Caco-2 (cell line): ENCODE data around the gene AGAP1. TPM values are rescaled to one million over a fixed set of nuclear protein-coding genes. Genes with fewer than 3 reads are reported as not detected.

Experiments
- BruUV-seq: library from RNA; stranded (reverse); fragments of 400-500 nt; replicated peaks from 2 replicates; lab custom pipeline; 2021; lab: Mats Ljungman, UMichigan
- CTCF ChIA-PET: fragments of 300-600 bp; sonication (Branson Sonifier 250); formaldehyde crosslinking; loops from one replicate; lab custom pipeline; 2022; ENCODE audit warnings: antibody characterized with exemption; lab: Charles Lee
- POLR2A ChIA-PET: fragments of 300-600 bp; sonication (Branson Sonifier 250); formaldehyde crosslinking; loops from one replicate; lab custom pipeline; 2022; ENCODE audit warnings: antibody characterized with exemption; lab: Charles Lee
- DNase-seq, 2 experiments: peaks; one replicate each; pipeline versions ENCODE4 v3.0.0 to v3.0.0-alpha.2; 2020 to 2022
- H3K27me3 ChIP-seq: replicated peaks from 2 replicates; pipeline ENCODE4 v1.6.0; 2011; ENCODE audit warnings: low read length; ENCODE audit not compliant: control insufficient read depth, insufficient read depth
- H3K36me3 ChIP-seq: 2 replicates; pipeline ENCODE4 v1.5.1; 2011; ENCODE audit warnings: low read length; ENCODE audit not compliant: control insufficient read depth, insufficient read depth
- H3K4me1 ChIP-seq: fragments of 250-450 bp; sonication (Bioruptor Pico); 2 replicates; pipeline ENCODE4 v1.5.1; 2020; ENCODE audit warnings: mild to moderate bottlenecking
- H3K4me3 ChIP-seq: 2 replicates; pipeline ENCODE4 v1.5.1; 2011; ENCODE audit warnings: low read depth, mild to moderate bottlenecking, control low read depth, low read length
- H3K9me3 ChIP-seq: fragments of 250-450 bp; sonication (Bioruptor Pico); 2 replicates; pipeline ENCODE4 v1.5.1; 2020; ENCODE audit warnings: mild to moderate bottlenecking, moderate library complexity
- H3K27ac Mint-ChIP-seq: one replicate; pipeline ENCODE4 v1.8.0; 2022; ENCODE audit warnings: mixed read lengths; ENCODE audit not compliant: unreplicated experiment
- H3K27me3 Mint-ChIP-seq: one replicate; pipeline ENCODE4 v1.8.0; 2022; ENCODE audit warnings: mixed read lengths; ENCODE audit not compliant: insufficient read depth, unreplicated experiment
- H3K36me3 Mint-ChIP-seq: one replicate; pipeline ENCODE4 v1.8.0; 2022; ENCODE audit warnings: mild to moderate bottlenecking, mixed read lengths; ENCODE audit not compliant: insufficient read depth, unreplicated experiment
- H3K4me1 Mint-ChIP-seq: one replicate; pipeline ENCODE4 v1.8.0; 2022; ENCODE audit warnings: low read depth, mixed read lengths; ENCODE audit not compliant: unreplicated experiment
- H3K4me3 Mint-ChIP-seq: one replicate; pipeline ENCODE4 v1.8.0; 2022; ENCODE audit warnings: mild to moderate bottlenecking, moderate library complexity, mixed read lengths; ENCODE audit not compliant: unreplicated experiment
- H3K9me3 Mint-ChIP-seq: one replicate; pipeline ENCODE4 v1.8.0; 2022; ENCODE audit warnings: mixed read lengths; ENCODE audit not compliant: unreplicated experiment
- intact Hi-C: fragments of 100-400 bp; cut with micrococcal nuclease; formaldehyde crosslinking; loops from one replicate; pipeline ENCODE4 v1.10.0; 2022; ENCODE audit not compliant: unreplicated experiment
- total RNA-seq: library from RNA; stranded (reverse); gene quantifications from 2 replicates; pipeline ENCODE4 v1.2.3, GENCODE V29; 2022
- TF ChIP-seq, protein P1 (sequence below), 2 experiments: fragments of 200-600 bp in 1 of 2; IDR thresholded peaks; 1 replicate in 1 of 2; 2 replicates in 1 of 2; pipeline versions ENCODE4 v1.5.1 to v1.8.0; 2011 to 2022; ENCODE audit warnings: antibody characterized with exemption in 1 of 2, control low read depth in 1 of 2, inconsistent platforms in 1 of 2, low read depth in 1 of 2, low read length in 1 of 2, mild to moderate bottlenecking in 1 of 2, moderate library complexity in 1 of 2; ENCODE audit not compliant: insufficient read depth in 1 of 2, severe bottlenecking in 1 of 2, unreplicated experiment in 1 of 2

Gene AGAP1
- total RNA-seq, 1 experiment from 2014 or later = 41.7 TPM

DNA sequence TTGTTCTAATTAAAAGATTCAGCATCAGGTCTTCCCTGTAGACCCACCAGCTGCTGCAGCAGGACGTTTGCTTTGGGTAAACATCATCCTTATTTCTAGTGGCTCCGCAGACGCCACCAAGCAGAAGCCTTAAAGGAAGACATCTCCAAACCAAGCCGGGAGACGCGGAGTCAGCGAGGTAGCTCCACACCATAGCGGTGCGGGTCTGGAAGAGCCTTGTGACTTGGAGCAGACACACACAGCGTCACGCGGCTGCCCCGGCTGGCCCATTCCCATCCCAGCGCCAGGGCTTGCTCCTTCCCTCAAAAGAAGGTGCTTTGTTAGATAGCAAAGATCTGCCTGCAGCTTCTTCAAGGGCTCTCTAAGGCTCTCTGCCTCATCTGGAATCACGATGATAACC, 437.8 kb downstream of the AGAP1 start:
- Histone ChIP-seq H3K9me3 (no peaks in the 10 kb centered on the region), H3K27me3 (no peaks in the 10 kb centered on the region), H3K4me3 (no peak overlapping the region), H3K4me1 (no peaks in the 10 kb centered on the region), H3K36me3 (no peaks in the 10 kb centered on the region)
- Mint-ChIP-seq H3K27ac (no peak overlapping the region), H3K36me3 (peaks cover 11% of the 10 kb centered on the region), H3K4me3 (no peak overlapping the region), H3K27me3 (no peaks in the 10 kb centered on the region), H3K9me3 (peaks cover 8% of the 10 kb centered on the region), H3K4me1 (no peaks in the 10 kb centered on the region)
- BruUV-seq = no TSS peak
- intact Hi-C loops = no loop called here
- TF ChIP-seq, protein P1, sequence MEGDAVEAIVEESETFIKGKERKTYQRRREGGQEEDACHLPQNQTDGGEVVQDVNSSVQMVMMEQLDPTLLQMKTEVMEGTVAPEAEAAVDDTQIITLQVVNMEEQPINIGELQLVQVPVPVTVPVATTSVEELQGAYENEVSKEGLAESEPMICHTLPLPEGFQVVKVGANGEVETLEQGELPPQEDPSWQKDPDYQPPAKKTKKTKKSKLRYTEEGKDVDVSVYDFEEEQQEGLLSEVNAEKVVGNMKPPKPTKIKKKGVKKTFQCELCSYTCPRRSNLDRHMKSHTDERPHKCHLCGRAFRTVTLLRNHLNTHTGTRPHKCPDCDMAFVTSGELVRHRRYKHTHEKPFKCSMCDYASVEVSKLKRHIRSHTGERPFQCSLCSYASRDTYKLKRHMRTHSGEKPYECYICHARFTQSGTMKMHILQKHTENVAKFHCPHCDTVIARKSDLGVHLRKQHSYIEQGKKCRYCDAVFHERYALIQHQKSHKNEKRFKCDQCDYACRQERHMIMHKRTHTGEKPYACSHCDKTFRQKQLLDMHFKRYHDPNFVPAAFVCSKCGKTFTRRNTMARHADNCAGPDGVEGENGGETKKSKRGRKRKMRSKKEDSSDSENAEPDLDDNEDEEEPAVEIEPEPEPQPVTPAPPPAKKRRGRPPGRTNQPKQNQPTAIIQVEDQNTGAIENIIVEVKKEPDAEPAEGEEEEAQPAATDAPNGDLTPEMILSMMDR (IDR thresholded peaks at IDR 0.05; ENCODE audit: insufficient read depth in 1 of 2, low read depth in 1 of 2, low read length in 1 of 2, severe bottlenecking in 1 of 2, unreplicated experiment in 1 of 2) = no peak
- POLR2A ChIA-PET = no interaction called here
- no peak for DNase-seq
- CTCF ChIA-PET = no interaction called here

DNA sequence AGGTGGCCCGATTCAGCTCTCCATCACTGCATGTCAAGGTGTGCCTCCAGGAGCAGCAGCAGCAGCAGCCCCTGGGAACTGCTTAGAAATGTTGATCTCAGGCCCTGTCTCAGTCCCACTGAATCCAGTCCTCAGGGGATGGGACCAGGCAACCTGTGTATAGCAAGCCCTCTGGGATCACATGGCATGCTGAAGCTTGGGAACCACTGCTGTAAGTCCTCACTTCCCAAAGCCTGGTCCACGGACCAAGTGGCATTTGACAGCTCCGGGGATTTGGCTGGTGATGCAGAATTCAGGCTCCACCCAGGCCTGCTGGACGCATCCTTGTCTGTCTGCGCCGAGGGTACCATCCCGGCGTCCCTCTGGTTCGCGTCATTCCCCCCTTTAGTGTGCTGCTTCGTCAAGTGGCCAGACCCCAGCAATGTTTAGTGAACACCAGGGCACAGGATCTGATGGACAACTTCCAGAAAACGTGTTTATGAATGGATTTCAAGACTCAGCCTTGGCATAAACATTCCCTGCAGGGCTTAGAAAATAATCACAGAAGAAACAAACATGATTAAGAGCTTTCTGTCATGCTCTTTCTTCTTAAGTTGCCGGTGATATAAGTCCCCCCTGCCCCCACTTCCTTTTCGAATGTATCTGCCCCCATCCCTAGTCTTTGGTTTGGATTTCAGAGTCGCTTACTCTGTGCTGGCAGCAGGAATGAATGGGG, 440.4 kb downstream of the AGAP1 start:
- Histone ChIP-seq H3K4me1 (no peaks in the 10 kb centered on the region), H3K9me3 (no peaks in the 10 kb centered on the region), H3K36me3 (no peaks in the 10 kb centered on the region), H3K27me3 (no peaks in the 10 kb centered on the region), H3K4me3 (no peak overlapping the region)
- ChIA-PET CTCF (no interaction called here), POLR2A (no interaction called here)
- TF ChIP-seq, protein P1 (IDR thresholded peaks at IDR 0.05; ENCODE audit: insufficient read depth in 1 of 2, low read depth in 1 of 2, low read length in 1 of 2, severe bottlenecking in 1 of 2, unreplicated experiment in 1 of 2) = no peak
- H3K36me3 Mint-ChIP-seq = peaks cover 20% of the 10 kb centered on the region
- no peak for DNase-seq
- peaks cover 8% of the 10 kb centered on the region for H3K9me3 Mint-ChIP-seq
- no peak overlapping the region for H3K4me3 Mint-ChIP-seq
- H3K27ac Mint-ChIP-seq = no peak overlapping the region
- intact Hi-C loops = no loop called here
- H3K27me3 Mint-ChIP-seq = no peaks in the 10 kb centered on the region
- H3K4me1 Mint-ChIP-seq = no peaks in the 10 kb centered on the region
- BruUV-seq = no TSS peak

DNA sequence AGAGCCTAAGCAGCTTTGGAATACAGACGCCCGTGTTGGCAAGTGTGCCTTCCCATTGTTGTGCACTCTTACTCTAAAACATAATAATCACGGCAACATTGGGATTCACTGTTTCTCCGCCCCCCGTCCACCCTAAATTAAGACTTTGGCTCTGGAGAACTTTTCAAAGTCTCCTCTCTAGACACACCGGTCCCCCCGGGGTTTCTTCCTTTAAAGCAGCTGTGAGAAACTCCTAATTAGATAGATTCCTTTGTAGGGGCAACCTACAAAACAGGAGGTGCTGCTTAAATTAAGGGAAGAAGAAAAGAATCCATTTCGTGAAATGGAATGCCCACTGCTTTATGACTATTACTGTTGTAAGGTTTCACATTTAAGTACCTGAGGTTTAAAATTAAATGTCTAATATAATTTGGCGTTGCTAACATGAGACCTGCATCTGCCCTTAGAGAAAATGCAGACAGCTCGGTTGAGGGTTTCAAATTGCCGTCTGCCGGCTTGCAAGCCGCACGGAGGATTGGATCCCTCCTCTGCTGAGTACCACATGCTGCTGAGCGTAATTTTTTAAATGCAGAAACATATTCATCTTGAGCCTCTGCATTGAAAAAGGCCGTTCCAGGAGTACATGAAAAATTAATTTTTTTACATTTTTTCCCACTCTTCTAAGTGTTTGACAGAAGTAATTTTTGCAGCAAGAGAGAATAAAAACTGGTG, 441.1 kb downstream of the AGAP1 start:
- Histone ChIP-seq H3K36me3 (no peaks in the 10 kb centered on the region), H3K4me1 (no peaks in the 10 kb centered on the region), H3K9me3 (no peaks in the 10 kb centered on the region), H3K27me3 (no peaks in the 10 kb centered on the region), H3K4me3 (no peak overlapping the region)
- peaks cover under 1% of the 10 kb centered on the region for H3K4me1 Mint-ChIP-seq
- no peak overlapping the region for H3K27ac Mint-ChIP-seq
- no peak overlapping the region for H3K4me3 Mint-ChIP-seq
- intact Hi-C loops = no loop called here
- DNase-seq = no peak
- H3K36me3 Mint-ChIP-seq = peaks cover 27% of the 10 kb centered on the region
- POLR2A ChIA-PET = no interaction called here
- TF ChIP-seq, protein P1 (IDR thresholded peaks at IDR 0.05; ENCODE audit: insufficient read depth in 1 of 2, low read depth in 1 of 2, low read length in 1 of 2, severe bottlenecking in 1 of 2, unreplicated experiment in 1 of 2) = no peak
- no peaks in the 10 kb centered on the region for H3K27me3 Mint-ChIP-seq
- H3K9me3 Mint-ChIP-seq = peaks cover 8% of the 10 kb centered on the region
- CTCF ChIA-PET = no interaction called here
- BruUV-seq = no TSS peak
